Naive thymus-derived CD8-positive, alpha-beta T cell (primary cell): ENCODE data around the gene CSNK1D. TPM values are rescaled to one million over a fixed set of nuclear protein-coding genes. Genes with fewer than 3 reads are reported as not detected.

Experiments used
- ATAC-seq, 2 donors: fragments of 150-1000 bp; cut with Tn5 transposase in 1 of 2; sonication (Bioruptor Pico), chemical (Tn5 transposase) in 1 of 2; 1 replicate in 1 of 2; 2 replicates in 1 of 2; pipeline ENCODE4 v1.10.0; 2021; ENCODE audit warnings: mild to moderate bottlenecking in 2 of 2, moderate library complexity in 2 of 2
- POLR2A ChIA-PET: fragments of 350-600 bp; sonication (Branson Sonifier 250); formaldehyde crosslinking; loops from one replicate; lab custom pipeline; 2021; ENCODE audit warnings: antibody characterized with exemption; lab: Charles Lee
- DNase-seq, 10 donors: peaks; one replicate each; pipeline versions ENCODE4 v3.0.0 to v3.0.0-alpha.2; 2020 to 2022
- H3K27ac Mint-ChIP-seq, 10 donors: one replicate each; pipeline ENCODE4 v1.8.0; 2020 to 2022; ENCODE audit warnings: mild to moderate bottlenecking in 10 of 10, mixed read lengths in 10 of 10, moderate library complexity in 4 of 10, inconsistent platforms in 1 of 10
- H3K27me3 Mint-ChIP-seq, 5 donors: one replicate each; pipeline ENCODE4 v1.8.0; 2021 to 2022; ENCODE audit warnings: mixed read lengths in 5 of 5
- H3K36me3 Mint-ChIP-seq, 3 donors: one replicate each; pipeline ENCODE4 v1.8.0; 2020 to 2022; ENCODE audit warnings: mixed read lengths in 3 of 3, mild to moderate bottlenecking in 2 of 3, inconsistent platforms in 1 of 3
- H3K4me1 Mint-ChIP-seq, 4 donors: one replicate each; pipeline ENCODE4 v1.8.0; 2021 to 2022; ENCODE audit warnings: mixed read lengths in 4 of 4
- H3K4me3 Mint-ChIP-seq, 10 donors: one replicate each; pipeline ENCODE4 v1.8.0; 2020 to 2022; ENCODE audit warnings: mild to moderate bottlenecking in 10 of 10, mixed read lengths in 10 of 10, moderate library complexity in 6 of 10, inconsistent platforms in 1 of 10
- H3K9me3 Mint-ChIP-seq, 9 donors: one replicate each; pipeline ENCODE4 v1.8.0; 2020 to 2022; ENCODE audit warnings: mixed read lengths in 9 of 9, mild to moderate bottlenecking in 3 of 9, inconsistent platforms in 1 of 9, moderate library complexity in 1 of 9
- polyA plus RNA-seq, 3 donors: library from polyadenylated mRNA; unstranded; fragments of 300-500 nt; fragmentation: Illumina TruSeq; gene quantifications; one replicate each; pipeline ENCODE4 v1.2.3, GENCODE V29; 2021
- total RNA-seq, 8 experiments: library from RNA in 2 of 8; stranded (reverse) in 2 of 8; gene quantifications; one replicate each; pipeline ENCODE4 v1.2.3 and lab custom pipeline; 2021 to 2026

CSNK1D gene
- total and polyA plus RNA-seq, 5 experiments from 2014 or later, result 47.6 to 201 (median 72.1) TPM

DNA sequence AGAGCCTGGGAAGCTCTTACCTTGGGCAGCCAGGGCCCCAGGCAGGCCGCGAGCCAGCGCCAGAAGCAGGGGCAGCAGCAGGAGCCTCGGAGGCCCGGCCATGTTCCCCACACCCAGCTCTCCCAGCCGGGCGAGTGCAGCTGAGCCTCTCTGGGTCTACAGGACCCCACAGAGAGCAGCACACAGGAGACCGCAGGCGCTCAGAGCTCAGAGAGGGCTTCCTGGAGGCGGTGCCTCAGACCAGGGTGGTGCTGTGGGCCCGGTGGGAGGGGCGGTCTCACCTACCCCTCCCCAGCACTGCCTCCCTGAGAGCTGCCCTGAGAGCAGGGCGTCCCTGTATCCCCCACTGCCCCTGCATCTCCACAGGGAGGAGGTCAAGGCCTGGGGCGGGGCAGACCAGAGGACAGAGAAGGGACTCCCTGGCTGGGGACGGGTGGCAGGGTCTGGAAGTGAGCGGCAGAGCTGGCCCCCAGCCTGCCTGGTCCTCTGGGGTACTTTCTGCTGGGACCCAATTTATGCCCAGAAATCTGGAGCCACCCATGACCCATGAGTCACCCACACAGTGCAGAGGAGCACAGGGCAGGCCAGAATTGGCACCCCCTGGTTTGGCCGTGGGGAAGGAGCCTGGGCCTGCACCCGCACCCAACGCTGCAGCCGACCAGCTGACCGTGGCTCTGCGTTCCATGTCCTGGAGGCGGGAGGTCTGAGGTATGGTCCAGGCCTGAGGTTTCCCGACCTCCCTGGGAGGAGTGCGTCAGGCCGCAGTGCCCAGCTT is 44.1 kb upstream of the CSNK1D start, which contains the start of gene CD7:
Gene CD7, minus strand, starts transcription at position 215 of the 775 bp plus-strand sequence. Its CDS starts 113 bp downstream, at position 102.
- ATAC-seq (peak; percentile 76 to 79), DNase-seq (peak; percentile 61 to 89 (median 80))
- Mint-ChIP-seq H3K9me3 (no peaks in the 10 kb centered on the region), H3K36me3 (peaks cover 0 to 24% (median 5%) of the 10 kb centered on the region in 3 donors), H3K4me1 (peaks cover 18 to 39% (median 34%) of the 10 kb centered on the region in 4 donors), H3K27ac (peak within 1 kb of the TSS in 6 of 10 donors; percentile 87 to 98 (median 94)), H3K27me3 (peaks cover 0 to 2% (median 0%) of the 10 kb centered on the region in 5 donors), H3K4me3 (peak within 1 kb of the TSS in 6 of 10 donors; percentile 90 to 98 (median 98))
- POLR2A ChIA-PET, result interaction anchor here (0.5 to 11.5 kb wide), 17 partner anchors 9 to 287 kb away, joined by 3 to 344 read pairs (median 5); partner anchors contain the start of genes CSNK1D and SLC16A3

DNA sequence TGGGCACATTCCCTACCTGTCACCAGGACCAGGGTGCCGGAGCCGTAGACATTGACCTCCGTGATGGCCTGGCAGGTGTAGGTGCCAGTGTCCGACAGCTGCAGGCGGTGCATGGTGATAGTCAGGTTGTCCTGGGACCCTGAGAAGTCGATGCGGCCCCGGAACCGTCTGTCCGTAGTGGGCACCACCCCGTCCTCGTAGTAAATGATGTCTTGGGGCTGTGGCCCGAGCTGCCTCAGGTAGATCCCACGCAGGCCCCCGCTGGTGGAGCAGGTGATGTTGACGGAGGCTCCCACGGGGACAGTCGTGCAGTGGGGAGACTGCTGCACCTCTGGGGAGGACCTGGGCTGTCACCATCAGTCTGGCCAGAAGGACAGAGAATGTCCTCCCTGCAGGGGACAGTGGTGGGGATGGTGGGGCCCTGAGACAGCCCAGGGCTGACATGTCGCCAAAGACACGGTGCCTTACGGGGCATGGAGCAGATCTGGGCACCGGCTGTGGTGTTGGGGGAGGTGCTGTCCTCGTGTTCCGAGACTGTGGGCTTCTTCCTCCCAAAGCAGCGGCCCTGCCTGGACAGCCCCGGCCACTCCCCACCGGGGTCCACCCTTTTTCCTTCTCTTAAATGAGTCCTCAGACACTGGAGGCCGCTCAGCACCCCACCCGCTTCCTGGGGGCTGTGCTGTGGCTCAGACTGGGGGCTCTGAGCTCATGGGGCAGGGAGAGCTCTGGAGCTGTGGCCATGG is 43.3 kb upstream of the CSNK1D start:
- DNase-seq, result peak in 2 of 10 donors; percentile 21 to 67
- no peaks in the 10 kb centered on the region for H3K9me3 Mint-ChIP-seq
- POLR2A ChIA-PET, result interaction anchor here (0.6 to 11.5 kb wide), 17 partner anchors 10 to 287 kb away, joined by 3 to 344 read pairs (median 6); partner anchors contain the start of genes CSNK1D and SLC16A3
- peak; percentile 24 to 28 for ATAC-seq
- peaks cover 0 to 24% (median 5%) of the 10 kb centered on the region in 3 donors for H3K36me3 Mint-ChIP-seq
- peak overlapping the region in 6 of 10 donors; percentile 87 to 98 (median 94) for H3K27ac Mint-ChIP-seq
- peaks cover 18 to 35% (median 30%) of the 10 kb centered on the region in 4 donors for H3K4me1 Mint-ChIP-seq
- peaks cover 0 to 2% (median 0%) of the 10 kb centered on the region in 5 donors for H3K27me3 Mint-ChIP-seq
- peak overlapping the region in 6 of 10 donors; percentile 90 to 98 (median 98) for H3K4me3 Mint-ChIP-seq

DNA sequence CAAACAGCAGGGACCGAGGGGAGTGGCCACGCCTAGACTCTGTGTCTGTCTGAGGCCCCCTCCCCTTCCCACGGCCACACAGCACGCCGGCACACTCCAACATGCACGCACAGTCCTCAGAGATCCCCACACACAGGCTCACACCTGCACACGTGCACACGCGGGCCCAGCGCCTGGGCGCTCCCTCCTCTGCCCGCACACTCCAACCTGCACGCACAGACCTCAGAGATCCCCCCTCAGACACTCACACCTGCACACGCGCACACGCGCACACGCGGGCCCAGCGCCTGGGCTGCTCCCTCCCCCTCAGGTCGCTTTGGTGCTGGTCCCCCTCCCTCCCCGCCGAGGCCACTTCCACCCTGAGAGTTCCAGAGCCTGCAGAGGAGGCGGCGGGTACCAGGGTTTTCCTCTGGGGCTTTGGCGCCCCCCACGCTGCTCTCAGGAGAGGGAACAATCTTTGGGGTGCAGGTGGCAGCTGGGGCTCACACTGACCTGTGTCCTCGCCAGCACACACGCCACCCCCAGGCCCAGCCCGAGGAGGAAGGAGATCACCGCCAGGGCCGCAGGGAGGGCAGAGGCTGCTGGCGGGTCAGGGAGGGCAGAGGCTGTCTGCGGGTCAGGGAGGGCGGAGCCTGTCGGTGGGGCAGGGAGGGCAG is 42.3 kb upstream of the CSNK1D start:
- Mint-ChIP-seq H3K9me3 (no peaks in the 10 kb centered on the region), H3K4me3 (peak overlapping the region in 6 of 10 donors; percentile 90 to 98 (median 98)), H3K4me1 (peaks cover 15 to 29% (median 26%) of the 10 kb centered on the region in 4 donors), H3K27me3 (peaks cover 0 to 2% (median 0%) of the 10 kb centered on the region in 5 donors), H3K27ac (peak overlapping the region in 6 of 10 donors; percentile 92 to 98 (median 94)), H3K36me3 (peaks cover 0 to 24% (median 5%) of the 10 kb centered on the region in 3 donors)
- POLR2A ChIA-PET, result interaction anchor here (1.3 to 11.5 kb wide), 5 partner anchors 14 to 87 kb away, joined by 3 to 344 read pairs (median 9); partner anchors contain the start of genes CSNK1D and SLC16A3
- DNase-seq (peak; percentile 44 to 83 (median 64)), ATAC-seq (peak; percentile 59 to 60)

DNA sequence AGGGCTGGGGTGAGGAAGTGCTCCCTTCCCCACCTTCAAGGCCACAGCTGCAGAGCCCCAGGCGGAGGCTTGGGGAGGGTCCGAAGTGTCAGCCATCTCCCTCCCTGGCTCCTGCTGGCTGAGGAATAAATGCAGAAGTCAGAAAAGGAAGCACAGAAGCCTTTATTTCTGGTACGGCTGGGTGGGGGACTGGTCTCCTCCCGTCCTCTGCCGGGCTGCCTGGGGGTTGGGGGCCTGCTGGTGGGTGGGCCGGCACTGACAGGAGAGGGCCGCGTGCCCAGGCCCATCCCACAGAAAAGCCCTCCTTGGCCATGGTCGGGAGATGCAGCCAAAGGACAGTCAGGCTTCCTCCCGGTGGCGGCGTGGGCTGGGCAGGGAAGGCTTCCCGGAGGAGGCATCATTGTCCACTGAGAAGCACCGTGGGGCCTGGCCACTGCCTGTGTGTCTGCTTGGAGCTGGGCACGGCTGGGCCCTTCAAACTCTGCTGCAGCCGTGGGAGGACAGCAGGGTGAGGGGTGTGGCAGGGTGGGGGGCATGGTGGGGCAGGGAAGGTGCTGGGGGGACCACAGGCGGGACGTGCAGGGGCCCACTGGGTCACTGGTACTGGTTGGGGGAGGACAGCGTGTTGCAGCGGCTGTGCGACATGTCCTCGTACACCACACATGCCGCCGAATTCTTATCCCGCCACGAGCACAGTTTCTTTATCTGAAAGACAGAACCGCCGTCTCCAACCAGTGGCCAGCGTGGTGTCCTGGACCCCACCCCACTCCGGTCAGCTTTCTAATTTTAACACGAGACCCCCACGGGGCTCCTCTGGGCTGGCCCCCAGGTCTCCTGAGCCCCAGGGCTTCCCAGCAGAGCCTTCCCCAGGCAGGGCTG is 41.5 kb upstream of the CSNK1D start:
- peak overlapping the region in 7 of 10 donors; percentile 44 to 98 (median 97) for H3K4me3 Mint-ChIP-seq
- POLR2A ChIA-PET, result interaction anchor here (1.3 to 11.5 kb wide), 4 partner anchors 13 to 89 kb away, joined by 3 to 344 read pairs (median 29); partner anchors contain the start of gene CSNK1D
- peak in 2 of 10 donors; percentile 27 to 53 for DNase-seq

DNA sequence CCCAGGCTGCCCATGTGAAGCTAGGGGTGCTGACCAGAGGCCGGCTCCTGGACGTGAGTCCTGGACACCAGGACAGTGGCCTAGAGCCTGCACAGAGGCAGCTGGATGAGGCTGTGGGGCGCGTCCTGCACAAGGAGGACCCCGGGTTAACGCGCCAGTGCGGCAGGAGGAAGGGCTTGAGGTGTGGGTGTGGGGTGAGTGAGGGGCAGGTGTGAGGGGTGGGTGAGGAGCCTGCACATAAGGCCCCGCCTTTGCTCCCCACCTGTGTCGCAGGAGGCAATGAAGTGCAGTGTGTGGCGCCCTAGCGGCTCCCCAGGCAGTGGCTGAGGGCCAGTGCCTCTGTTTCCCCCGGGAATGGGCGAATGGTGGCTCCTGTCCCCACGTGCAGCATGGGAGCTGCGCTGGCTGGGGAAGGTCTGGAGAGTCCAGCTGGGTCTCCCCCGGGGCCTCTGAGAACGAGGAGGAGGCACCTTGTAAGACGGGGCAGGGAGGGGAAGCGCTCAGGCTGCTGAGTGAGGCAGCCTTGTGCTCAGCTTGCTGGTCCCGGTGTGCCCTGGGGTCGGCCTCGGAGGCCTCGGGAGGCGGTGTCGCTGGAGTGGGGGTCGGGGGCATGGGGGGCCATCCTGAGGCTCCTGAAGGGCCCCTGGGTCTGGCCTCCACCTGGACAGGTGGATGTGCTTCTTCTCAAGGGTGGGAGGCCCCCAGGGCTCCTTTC is 40.7 kb upstream of the CSNK1D start:
- Mint-ChIP-seq H3K27me3 (peaks cover 0 to 2% (median 0%) of the 10 kb centered on the region in 5 donors), H3K9me3 (no peaks in the 10 kb centered on the region), H3K27ac (peak overlapping the region in 6 of 10 donors; percentile 63 to 94 (median 82)), H3K4me3 (peak overlapping the region in 6 of 10 donors; percentile 32 to 98 (median 59)), H3K4me1 (peaks cover 18 to 32% (median 28%) of the 10 kb centered on the region in 4 donors), H3K36me3 (peaks cover 0 to 24% (median 8%) of the 10 kb centered on the region in 3 donors)
- POLR2A ChIA-PET, result interaction anchor here (1.4 to 11.5 kb wide), 3 partner anchors 12 to 88 kb away, joined by 3 to 344 read pairs (median 55); no protein-coding TSS in a partner anchor
- no peak for ATAC-seq
- peak in 1 of 10 donors; percentile 56 for DNase-seq

More for the DNA sequence above, 41.5 kb upstream of the CSNK1D start:
- no peak for ATAC-seq
- Mint-ChIP-seq H3K27me3 (peaks cover 0 to 2% (median 0%) of the 10 kb centered on the region in 5 donors), H3K36me3 (peaks cover 0 to 24% (median 8%) of the 10 kb centered on the region in 3 donors), H3K27ac (peak overlapping the region in 6 of 10 donors; percentile 87 to 98 (median 94)), H3K4me1 (peaks cover 18 to 30% (median 27%) of the 10 kb centered on the region in 4 donors), H3K9me3 (no peaks in the 10 kb centered on the region)

DNA sequence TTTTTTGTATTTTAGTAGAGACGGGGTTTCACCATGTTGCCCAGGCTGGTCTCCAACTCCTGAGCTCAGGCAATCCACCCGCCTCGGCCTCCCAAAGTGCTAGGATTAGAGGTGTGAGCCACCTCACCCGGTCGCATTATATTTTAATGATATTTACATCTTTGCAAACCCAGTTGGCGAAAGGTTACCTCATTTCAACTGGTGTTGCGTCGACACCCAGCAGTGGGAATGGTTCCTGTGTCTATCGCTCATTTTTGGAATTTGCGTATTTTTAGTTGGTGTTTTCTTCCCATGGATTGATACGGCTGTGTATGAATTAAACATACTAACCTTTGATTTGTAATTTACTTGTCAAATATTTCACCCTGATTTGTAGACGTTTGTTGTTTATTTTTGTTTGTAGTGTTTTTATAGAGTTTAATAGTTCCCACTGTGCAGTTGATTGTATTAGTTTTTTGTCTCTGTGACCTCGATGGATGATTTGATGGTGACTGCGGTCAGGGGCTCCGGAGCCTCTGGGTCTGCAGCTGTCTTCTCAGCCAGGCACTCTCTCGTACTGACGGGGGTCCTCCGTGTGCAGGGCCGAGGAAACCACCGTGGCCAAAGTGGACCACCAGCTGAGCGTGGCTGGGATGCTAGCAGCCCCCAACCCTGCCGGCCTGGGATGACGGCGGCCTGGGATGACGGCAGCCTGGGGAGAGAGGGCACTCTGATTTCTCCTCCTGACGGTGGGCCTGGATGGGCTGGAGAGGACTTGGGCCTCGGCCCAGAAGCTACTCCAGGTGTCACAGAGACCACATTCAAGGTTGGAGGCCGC is 39.9 kb upstream of the CSNK1D start:
- Mint-ChIP-seq H3K4me1 (peaks cover 18 to 39% (median 30%) of the 10 kb centered on the region in 4 donors), H3K9me3 (no peaks in the 10 kb centered on the region), H3K27ac (peak overlapping the region in 8 of 10 donors; percentile 45 to 94 (median 81)), H3K4me3 (peak overlapping the region in 7 of 10 donors; percentile 40 to 98 (median 60)), H3K36me3 (peaks cover 0 to 24% (median 8%) of the 10 kb centered on the region in 3 donors), H3K27me3 (peaks cover 0 to 2% (median 0%) of the 10 kb centered on the region in 5 donors)
- POLR2A ChIA-PET, result interaction anchor here (4.7 to 11.5 kb wide), 2 partner anchors 11 to 21 kb away, joined by 55 to 344 read pairs; no protein-coding TSS in a partner anchor
- no peak for ATAC-seq
- no peak for DNase-seq

DNA sequence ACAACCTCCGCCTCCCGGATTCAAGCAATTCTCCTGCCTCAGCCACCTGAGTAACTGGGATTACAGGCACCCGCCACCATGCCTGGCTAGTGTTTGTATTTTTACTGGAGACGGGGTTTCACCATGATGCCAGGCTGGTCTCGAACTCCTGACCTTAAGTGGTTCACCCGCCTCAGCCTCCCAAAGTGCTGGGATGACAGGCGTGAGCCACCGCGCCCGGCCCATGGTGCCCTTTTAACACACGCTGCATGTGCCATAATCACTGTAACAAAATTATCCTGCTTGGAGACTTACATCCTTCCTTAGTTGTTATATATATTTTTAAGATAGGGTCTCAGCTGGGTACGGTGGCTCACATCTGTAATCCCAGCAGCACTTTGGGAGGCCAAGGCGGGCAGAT is 38.5 kb upstream of the CSNK1D start:
- H3K27me3 Mint-ChIP-seq, result peaks cover 0 to 2% (median 0%) of the 10 kb centered on the region in 5 donors
- peak overlapping the region in 2 of 10 donors; percentile 33 to 34 for H3K27ac Mint-ChIP-seq
- DNase-seq (no peak), ATAC-seq (no peak)
- peaks cover 0 to 24% (median 8%) of the 10 kb centered on the region in 3 donors for H3K36me3 Mint-ChIP-seq
- POLR2A ChIA-PET, result interaction anchor here (0.9 to 11.5 kb wide), 2 partner anchors 10 to 20 kb away, joined by 3 to 344 read pairs; no protein-coding TSS in a partner anchor
- peaks cover 19 to 46% (median 34%) of the 10 kb centered on the region in 4 donors for H3K4me1 Mint-ChIP-seq
- no peaks in the 10 kb centered on the region for H3K9me3 Mint-ChIP-seq
- H3K4me3 Mint-ChIP-seq, result no peak overlapping the region

DNA sequence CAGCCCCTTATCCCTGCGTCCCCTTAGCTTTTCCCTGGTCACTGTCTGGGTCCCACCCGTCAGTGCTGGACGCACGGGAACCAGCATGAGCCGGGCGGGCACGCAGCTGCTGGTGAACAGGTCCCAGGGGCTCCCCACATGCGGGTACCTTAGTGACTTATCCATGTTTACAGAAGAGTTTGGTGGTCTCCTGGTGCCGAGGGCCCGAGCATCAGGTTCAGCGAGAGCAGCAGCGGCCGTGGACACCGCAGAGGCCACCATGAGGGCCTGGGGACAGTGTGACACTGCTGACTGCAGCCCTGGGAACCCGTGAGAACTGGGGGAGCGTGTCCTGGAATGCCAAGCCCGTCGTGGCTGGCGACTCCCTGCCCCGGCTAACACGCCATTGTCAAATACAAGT is 37.4 kb upstream of the CSNK1D start:
- Mint-ChIP-seq H3K27me3 (peaks cover 0 to 2% (median 0%) of the 10 kb centered on the region in 5 donors), H3K4me3 (no peak overlapping the region), H3K4me1 (peaks cover 24 to 53% (median 42%) of the 10 kb centered on the region in 4 donors), H3K36me3 (peaks cover 0 to 22% (median 6%) of the 10 kb centered on the region in 3 donors), H3K27ac (peak overlapping the region in 4 of 10 donors; percentile 25 to 84 (median 67)), H3K9me3 (no peaks in the 10 kb centered on the region)
- ATAC-seq, result no peak
- no peak for DNase-seq
- POLR2A ChIA-PET, result interaction anchor here (11.5 kb wide), 1 partner anchor 9 kb away, joined by 344 read pairs; no protein-coding TSS in a partner anchor
